Amniotic stem cell (primary cell): ENCODE measurements around the gene RPS16.

ENCODE experiments used
- DNase-seq: peaks from one replicate; lab custom pipeline; 2025; lab: John Stamatoyannopoulos, UW

Gene RPS16

GRCh38 chr19:39407660-39408391 is 27.9 kb downstream of the RPS16 start:
- DNase-seq, result no peak

GRCh38 chr19:39407410-39407659 is 28.4 kb downstream of the RPS16 start:
- no peak for DNase-seq

GRCh38 chr19:39406656-39407409 is 28.9 kb downstream of the RPS16 start, which contains the start of gene ZFP36:
TSS of gene ZFP36 (plus strand) at chr19:39406847. CDS start at chr19:39406905, 58 bp downstream.
- DNase-seq, result peak; percentile 81

- DNase-seq, result no peak
Measured at GRCh38 chr19:39405958-39406655, 29.6 kb downstream of the RPS16 start.

GRCh38 chr19:39405261-39405957 is 30.3 kb downstream of the RPS16 start:
- DNase-seq, result no peak

GRCh38 chr19:39403331-39404312 is 32.1 kb downstream of the RPS16 start:
- peak; percentile 98 for DNase-seq

- peak; percentile 70 for DNase-seq
Measured at GRCh38 chr19:39402346-39403300, 33.1 kb downstream of the RPS16 start.

- no peak for DNase-seq
Measured at GRCh38 chr19:39401549-39402345, 34.0 kb downstream of the RPS16 start.

GRCh38 chr19:39401070-39401548 is 34.6 kb downstream of the RPS16 start:
- DNase-seq, result no peak

- no peak for DNase-seq
Measured at GRCh38 chr19:39400061-39400460, 35.7 kb downstream of the RPS16 start.

GRCh38 chr19:39399668-39400050 is 36.1 kb downstream of the RPS16 start:
- no peak for DNase-seq

- peak; percentile 21 for DNase-seq
Measured at GRCh38 chr19:39398297-39398864, 37.4 kb downstream of the RPS16 start.

GRCh38 chr19:39397360-39398296 is 38.1 kb downstream of the RPS16 start:
- DNase-seq, result peak; percentile 54

GRCh38 chr19:39390751-39391437 is 44.9 kb downstream of the RPS16 start, which contains the start of the genes MED29 and PAF1:
TSS of gene MED29 (plus strand) at chr19:39391378. CDS start at chr19:39391423, 45 bp downstream.
TSS of gene PAF1 (minus strand) at chr19:39391106. CDS start at chr19:39390864, 242 bp downstream.
- peak; percentile 97 for DNase-seq

GRCh38 chr19:39390451-39390750 is 45.3 kb downstream of the RPS16 start:
- DNase-seq, result no peak

- DNase-seq, result no peak
Measured at GRCh38 chr19:39389631-39390414, 45.9 kb downstream of the RPS16 start.
